Measurements from ENCODE around the gene RPP30.

Gene RPP30

DNA sequence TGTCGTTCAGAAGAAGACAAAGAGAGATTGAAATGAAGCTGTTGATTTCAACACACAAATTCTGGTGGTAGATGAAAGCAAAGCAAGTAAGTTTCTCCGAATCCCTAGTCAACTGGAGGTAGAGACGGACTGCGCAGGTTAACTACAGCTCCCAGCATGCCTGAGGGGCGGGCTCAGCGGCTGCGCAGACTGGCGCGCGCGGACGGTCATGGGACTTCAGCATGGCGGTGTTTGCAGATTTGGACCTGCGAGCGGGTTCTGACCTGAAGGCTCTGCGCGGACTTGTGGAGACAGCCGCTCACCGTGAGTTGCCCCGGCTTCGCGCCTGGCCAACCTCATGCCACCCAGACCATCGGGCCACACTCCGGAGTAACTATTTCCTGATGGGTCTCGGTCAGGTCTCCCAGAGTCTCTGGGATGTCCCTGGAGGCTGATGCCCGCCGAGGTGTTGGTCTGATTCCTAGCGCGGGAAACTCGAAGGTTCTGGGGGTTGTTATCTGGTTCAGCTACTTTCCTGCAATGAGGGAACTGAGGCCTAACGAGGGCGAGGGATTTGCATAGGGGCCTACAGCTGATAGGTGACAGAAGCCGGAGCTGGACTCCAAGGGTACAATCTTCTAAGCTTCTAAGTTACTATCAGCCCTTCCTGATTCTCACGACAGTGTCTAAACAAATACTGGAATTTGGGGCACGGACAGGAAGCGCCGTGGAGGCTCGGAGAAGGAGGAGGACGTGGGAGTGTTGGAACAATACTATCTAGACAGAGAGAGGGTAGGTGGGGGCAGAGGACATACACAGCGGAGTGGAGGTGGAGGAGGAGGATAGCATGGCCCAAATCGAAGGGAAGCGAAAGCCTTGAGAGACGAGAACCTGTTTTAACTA, at the start of gene RPP30:
Gene RPP30 (plus strand): TSS at position 209 of the 882 bp plus-strand sequence. CDS start 13 bp downstream, at position 222.
- DNase-seq (ENCODE audit: low read depth) = peak; percentile 64

DNA sequence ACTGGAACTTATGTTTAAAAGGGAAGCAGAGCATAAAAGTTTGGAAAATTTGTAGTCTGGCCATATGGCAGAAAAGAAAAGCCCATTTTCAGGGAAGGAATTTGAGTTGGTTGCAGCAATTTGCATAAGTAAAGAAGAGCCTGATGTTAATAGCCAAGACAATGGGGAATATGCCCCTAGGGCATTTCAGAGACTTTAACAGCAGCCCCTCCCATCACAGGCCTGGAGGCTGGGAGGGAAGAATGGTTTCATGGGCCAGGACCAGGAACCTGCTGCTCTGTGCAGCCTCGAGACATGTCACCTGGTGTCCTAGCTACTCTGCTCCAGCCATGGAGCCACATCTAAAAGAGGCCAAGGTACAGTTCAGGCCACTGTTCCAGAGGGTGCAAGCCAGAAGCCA, 49.3 kb upstream of the RPP30 start:
- DNase-seq (ENCODE audit: low read depth) = no peak

DNA sequence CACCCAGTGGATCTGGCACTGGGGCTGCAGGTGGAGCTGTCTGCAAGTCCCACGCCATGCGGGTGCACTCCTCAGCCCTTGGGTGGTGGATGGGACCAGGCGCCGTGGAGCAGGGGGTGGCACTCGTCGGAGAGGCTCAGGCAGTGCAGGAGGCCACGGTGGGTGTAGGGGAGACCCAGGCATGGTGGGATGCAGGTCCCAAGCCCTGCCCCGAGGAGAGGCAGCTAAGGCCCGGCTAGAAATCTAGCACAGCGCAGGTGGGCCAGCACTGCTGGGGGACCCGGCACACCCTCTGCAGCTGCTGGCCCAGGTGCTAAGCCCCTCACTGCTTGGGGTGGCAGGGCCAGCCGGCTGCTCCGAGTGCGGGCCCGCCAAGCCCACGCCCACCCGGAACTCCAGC, 39.7 kb upstream of the RPP30 start:
- no peak for DNase-seq (ENCODE audit: low read depth)

DNA sequence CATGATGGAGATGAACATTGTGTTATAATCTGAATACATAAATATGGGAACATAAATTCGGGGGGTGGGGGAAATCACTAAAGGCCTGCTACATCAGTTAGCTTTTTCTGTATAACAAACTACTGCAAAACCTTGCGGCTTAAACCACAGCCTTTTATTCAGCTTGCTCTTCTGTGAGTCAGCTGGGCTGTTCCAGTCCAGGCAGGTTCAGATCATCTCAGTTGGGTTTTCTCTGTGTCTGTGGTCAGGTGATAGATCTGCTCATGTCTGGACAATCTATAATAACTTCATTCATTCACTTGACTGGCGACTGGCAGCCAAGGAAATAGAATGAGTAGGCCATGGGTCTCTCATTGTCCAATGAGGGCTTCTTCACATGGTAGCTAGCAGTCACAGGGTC, 37.4 kb upstream of the RPP30 start:
- no peak for DNase-seq (ENCODE audit: low read depth)

DNA sequence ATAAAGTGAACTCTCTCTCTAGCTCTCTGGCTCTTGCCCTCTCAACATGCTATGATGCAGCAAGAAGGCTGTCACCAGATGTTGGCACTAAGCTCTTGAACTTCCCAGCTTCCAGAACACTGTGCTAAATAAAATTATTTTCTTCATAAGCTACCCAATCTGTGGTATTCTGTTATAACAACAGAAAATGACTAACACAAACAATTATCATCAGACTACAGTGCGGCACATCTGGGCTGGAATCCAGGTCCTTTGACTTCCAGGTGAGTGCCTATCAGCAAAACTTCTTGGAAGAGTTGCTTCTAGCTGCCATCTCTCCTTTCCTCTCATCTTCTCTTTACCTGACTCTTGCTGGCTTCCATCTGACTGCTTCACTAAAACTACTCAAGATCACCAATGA, 34.3 kb upstream of the RPP30 start:
- DNase-seq (ENCODE audit: low read depth) = no peak

DNA sequence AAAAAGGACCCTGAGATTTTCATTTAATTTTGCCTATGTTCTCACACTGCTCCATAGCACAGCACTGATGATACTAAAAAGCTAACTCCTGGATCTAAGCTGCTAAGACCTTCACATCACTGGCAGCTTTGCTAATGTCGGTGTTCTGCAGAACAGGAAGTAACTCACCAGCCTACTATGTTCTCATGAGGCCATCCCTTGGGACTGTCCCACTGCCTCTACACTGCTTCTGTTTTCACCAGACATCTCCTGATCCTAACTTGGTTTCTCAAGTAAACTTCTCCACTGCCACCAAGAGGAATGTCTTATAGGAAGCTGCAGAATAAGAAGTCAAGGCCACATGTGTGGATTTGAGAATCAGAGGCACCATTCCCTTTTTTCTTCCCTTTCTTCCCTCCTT, 29.0 kb upstream of the RPP30 start:
- DNase-seq (ENCODE audit: low read depth) = no peak

DNA sequence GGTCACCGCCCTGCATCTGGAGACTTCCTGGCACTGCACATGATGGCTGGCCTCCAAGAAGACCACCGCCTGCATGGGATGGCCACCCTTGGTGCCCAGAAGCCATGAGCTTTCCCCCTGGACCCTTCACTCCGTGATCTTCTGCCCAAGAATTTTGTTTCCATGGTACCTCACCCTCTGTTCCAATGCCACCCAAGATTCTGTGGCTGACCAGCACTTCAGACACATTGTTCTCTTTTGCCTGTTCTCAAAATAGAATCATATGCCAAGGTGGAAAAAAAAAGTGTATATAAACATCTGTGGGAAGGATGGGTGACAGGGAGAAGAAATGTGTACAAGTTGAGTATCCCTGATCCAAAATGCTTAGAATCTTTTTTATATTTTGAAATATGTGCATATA, 26.0 kb upstream of the RPP30 start:
- no peak for DNase-seq (ENCODE audit: low read depth)

DNA sequence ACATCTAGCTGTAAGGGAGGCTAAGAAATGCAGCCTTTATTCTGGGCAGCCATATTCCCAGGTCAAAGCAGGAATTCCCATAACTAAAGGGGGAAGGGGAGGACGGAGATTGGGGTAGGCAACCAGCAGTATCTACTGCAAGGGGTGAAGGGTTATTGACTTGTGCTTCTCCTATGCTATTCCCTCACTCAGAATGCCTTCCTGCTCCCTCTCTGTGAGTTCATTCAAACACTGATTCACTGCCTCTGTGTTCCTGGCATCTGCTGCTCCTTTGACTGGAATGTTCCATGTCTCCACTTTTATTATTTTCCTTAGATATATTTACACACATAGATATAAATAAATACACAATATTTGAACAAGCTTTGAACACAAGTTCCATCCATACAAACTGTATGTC, 25.0 kb upstream of the RPP30 start:
- no peak for DNase-seq (ENCODE audit: low read depth)

DNA sequence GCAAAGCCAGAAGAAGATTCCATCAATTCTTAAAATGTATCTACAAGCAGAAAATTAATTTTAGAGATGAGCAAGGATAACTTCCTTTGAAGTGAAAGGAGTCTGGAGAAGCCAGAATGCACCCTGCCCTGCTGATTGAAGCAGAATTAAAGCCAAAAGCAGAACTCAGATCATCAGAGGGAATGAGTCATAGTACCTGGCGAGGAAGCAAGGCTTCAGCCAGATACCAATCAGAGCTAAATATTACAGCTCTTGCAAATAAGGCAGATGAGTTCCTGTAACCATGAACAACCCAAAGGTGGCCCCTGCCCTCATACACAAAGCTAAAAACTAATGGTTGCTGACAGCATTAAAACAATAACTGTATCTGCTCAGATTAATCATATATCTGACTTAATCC, 24.3 kb upstream of the RPP30 start:
- DNase-seq (ENCODE audit: low read depth) = no peak

DNA sequence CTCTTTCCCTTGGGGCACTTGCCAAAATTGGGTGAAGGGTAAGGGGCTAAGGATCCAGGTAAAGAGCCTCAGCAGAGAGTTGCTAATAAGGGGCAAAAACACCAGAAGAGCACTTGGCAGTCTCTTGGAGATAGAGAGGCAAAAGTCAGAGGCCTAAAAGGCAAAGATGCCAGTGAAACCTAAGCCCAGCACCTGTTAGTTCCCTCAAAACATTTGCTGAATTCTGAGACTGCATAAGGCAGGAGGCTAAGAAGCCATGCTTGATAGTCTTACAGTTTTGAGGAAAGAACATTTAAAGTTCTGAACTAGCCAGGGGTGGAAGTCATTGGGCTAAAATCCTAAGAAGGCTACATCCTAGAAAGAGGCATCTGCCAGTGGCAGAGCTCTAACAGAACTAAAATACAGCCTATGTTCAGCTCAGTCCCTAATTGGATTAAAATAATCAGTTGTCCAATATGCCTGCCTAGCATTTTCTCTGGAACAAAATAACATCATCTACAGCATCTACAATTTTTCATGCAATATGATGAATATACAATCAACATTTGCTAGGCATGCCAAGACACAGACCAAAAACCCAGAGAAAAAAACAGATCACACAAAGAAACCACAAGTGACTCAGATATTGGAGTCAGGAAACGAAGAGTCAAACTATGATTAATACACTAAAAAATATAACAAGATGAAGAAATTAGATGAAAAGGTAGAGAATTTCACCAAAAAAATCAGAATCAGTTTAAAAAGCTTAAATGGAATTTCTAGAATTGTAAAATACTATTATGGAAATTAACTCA, 21.6 kb upstream of the RPP30 start:
- DNase-seq (ENCODE audit: low read depth) = no peak

DNA sequence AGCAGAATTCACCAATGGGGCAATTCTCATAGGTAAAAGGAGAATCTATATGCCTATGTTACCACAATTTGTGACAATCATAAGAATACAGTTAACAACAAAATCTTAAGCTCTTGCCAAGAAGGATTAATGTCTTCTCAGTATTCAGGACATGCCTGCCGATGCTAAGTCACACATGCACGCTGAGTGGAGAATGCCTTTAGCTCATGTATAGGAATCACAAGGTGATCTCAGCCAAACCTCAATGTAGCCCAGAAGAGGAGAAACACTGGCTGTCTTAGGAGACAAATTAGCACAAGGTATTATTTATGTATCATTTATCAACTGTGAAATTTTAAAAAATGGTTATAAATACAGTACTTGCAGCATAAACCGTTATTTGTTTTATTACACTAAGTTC, 16.6 kb upstream of the RPP30 start:
- no peak for DNase-seq (ENCODE audit: low read depth)

DNA sequence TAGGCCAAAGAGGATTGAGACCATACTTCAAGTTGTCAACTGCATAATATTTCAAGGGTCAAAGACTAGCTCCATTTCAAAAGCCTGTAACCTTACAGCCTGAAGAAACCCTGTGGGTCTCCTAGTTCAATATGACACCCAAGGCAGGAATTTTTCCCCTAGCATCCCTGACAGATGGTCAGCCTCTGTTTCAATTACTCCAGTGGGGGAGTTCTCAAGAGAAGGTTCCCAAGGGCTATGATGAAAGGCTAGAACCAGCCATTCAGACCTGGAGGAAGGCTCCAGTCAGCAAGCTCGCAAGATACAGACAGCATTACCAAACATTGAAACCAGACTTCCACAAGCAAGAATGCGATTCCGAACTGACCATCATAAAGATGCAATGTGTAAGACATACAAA, 15.5 kb upstream of the RPP30 start:
- DNase-seq (ENCODE audit: low read depth) = no peak

DNA sequence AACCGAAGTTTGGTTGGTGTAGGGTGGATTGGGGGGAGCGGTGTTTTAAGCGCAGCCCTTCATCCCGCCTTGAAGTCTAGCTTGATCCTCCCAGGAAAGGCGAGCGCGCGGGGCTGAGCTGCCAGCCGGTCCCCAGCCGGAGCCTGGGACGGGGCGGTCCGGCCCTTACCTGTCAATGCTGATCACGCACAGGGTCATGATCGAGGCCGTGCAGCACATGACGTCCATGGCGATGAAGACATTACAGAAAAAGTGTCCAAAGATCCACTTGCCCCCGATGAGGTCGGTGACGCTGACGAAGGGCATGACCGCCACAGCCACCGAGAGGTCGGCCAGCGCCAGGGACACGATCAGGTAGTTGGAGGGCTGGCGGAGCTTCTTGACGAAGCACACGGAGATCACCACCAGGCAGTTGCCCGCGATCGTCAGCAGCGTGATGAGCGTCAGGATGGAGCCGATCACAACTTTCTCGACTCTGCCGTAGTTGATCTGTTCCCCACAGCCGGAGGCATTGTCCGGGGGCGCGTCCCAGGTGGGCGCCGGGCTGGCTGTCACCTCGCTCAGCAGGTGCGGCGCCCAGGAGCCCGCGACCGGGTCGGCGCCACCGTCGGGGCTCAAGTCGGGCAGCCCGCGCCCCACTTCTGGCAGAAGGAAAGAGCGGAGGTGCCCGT, 14.7 kb upstream of the RPP30 start:
- DNase-seq (ENCODE audit: low read depth) = no peak

DNA sequence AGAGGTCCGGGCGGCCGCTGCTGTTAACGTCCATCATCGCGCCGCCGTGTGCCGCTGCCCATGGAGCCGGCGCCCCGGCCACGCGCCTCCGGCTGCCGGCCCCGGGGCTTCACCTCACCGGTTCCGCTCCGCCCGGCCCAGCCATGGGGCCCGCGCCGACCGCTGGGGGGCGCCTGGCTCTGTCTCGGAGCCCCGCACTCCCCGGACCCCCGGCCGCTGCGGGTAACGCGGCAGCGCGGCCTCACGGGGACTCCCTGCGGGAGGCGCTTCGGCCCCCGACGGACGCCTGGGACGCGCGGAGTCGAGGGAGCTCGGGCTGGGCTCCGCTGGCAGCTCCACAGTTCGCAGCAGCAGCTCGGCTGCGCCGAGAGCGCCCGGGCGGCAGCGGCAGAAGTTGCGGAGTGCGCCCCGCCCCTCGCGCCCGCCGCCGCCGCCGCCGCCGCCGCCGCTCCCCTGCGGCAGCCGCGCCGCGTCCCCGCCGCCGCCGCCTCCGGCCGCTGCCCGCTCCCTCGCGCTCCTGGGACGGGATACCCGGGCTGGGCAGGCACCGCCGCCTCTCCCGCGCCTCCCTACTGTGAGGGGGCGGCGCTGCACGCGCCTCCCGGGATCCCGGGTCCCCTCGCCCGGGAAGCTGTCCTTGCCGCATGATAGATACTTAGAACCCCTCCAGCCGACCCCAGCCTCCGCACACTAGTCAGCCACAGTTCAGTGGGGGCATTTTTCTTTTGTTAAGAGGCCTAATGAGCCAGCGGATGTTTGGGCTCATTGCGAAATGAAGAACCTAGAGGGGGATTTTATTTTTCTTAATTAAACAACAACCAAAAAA, 13.9 kb upstream of the RPP30 start, which contains the start of gene HTR7:
Gene HTR7 (minus strand): TSS at position 405 of the 826 bp plus-strand sequence. CDS start 368 bp downstream, at position 37.
- peak; percentile 28 for DNase-seq (ENCODE audit: low read depth)

DNA sequence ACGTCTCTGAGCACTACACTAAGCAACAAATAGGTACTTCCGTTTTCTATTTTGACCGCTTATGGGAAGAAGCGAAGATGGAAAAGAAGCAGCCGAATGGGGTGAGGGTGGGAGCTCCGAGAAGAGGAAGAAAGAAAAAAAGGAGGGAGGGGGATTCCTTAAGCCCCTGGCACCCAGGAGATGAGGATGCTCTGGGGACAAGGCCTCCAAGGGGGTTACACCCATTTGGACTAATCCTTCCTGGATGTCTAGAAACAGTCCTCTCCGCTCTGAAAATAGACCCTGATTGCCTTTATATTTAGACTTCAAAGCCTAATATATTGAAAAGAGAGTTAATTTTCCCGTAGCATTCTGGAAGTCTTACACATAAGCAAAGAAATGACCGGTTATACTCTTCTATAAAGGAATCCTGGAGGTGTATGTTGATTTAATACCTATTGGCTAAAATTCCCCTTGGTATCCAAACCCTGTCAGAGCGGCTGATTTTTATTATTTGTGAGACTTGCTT, 13.3 kb upstream of the RPP30 start:
- DNase-seq (ENCODE audit: low read depth) = no peak

DNA sequence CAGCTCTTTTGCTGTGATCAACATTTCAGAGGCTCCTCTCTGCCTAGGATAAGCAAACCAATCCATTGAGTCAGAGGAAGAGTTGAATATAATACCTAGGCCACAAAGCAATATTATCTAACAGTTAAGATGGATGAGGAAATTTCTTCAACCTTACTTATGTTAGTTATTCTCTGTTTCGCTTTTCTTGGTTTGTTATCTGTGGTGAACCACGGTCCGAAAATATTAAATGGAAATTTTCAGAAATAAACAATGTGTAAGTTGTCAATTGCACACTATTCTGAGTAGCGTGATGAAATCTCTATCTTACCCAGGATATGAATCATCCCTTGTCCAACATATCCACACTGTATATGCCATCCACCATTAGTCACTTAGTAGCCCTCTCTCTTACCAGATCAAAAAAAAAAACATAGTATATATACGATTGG, 12.4 kb upstream of the RPP30 start:
- no peak for DNase-seq (ENCODE audit: low read depth)

DNA sequence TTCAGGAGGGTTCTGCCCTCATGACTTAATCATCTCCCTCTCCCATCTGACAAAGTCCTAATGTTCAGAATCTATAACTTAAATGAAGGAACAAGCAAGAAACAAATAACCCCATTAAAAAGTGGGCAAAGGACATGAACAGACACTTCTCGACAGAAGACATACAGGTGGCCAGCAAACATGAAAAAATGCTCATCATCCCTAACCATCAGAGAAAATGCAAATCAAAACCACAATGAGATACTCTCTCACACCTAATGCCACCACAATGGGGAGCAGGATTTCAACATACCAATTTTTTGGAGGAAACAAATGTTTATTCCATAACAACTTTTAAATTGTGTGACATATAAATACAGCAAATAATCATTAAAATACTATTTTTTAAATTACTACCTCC, 11.0 kb upstream of the RPP30 start:
- no peak for DNase-seq (ENCODE audit: low read depth)

DNA sequence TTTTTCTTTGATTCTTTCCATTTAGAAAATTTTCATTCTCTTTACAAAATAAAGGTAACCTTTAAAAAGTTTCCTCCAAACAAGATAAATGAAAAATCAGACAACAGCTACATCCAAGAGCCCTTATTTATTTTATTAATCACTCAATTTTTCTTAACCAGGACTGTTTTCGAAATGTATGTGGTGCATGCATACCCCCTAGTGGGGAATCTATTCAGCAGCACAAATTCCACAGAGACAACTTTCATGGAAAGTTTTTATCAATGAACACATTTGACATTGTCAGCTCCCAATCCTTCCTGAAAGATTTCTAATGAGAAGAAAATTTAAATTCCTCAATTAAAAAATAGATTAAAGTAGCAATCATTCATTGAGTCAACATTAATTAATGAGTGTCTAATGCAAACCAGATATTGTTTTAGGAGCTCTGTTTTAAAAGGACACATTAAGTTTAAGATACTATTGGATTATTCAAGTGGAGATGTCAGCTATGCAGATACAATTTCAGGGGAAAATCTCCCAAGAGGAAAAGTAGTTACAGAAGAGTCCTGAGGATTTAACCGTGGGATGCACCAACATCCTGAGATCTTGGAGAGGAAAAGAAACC, 8.8 kb upstream of the RPP30 start:
- DNase-seq (ENCODE audit: low read depth) = no peak

DNA sequence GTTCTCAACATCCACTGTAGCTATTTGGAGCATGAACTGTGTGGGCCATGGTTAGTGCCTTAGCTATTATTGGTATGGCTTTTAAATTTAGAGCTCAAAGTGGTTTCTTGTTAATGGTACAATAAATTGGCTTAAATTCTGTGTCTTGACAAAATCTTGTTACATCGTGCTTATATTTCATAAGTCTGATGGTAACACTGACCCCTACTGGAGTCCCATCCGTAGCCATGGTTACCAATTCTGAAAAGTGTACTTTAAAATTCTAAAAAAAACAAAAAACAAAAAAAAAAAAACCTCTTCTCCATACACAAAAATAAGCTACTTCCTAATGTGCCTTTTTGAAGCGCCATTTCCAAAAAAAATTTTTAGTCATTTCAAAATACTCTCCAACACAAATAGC, 6.4 kb upstream of the RPP30 start:
- no peak for DNase-seq (ENCODE audit: low read depth)

DNA sequence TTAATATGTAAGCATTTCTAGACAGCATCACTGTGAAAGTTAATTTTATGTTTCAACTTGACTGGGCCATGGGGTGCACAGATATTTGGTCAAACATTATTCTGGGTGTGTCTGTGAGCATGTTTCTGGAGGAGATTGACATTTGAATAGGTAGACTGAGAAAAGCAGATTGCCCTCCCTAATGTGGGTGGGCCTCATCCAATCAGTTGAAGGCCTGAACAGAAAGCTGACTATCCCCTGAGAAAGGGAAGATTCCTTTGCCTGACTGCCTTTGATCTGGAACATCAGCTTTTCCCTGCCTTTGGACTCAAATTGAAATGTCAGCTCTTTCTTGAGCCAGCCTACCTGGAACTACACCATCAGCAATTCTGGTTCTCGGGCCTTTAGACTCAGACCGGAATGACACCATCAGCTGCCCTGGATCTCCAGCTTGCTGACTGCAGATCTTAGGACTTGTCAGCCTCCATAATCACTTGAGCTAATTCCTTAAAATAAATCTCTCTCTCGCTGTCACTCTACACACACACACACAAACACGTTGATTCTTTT, 5.7 kb upstream of the RPP30 start:
- no peak for DNase-seq (ENCODE audit: low read depth)

DNA sequence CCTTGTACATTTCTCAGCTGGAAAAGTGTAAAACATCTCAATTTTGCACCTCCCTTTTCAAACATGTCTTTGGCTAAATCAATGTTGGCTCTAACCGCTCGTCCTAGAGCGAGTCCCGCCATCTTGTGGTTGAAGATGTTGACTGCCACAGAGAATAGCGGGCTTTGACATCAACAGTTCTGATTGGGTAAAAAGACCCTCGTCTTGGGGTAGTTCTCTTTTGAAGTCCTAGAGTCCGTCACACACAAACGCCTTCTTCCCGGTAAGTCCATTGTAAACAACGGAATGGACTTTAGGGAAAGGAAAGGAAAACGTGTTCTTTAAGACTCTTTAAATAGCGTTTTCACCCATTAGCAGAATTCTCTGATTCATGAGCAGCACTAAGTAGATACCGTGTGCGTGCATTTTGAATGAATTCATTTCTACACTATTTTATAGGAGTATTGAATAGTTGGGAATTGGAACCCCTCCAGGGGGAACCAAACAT, 452 bp upstream of the RPP30 start:
- no peak for DNase-seq (ENCODE audit: low read depth)

Data from T-helper 22 cell (primary cell).